Astrocyte (in vitro differentiated cells and primary cell): ENCODE data around the gene CCDC51. TPM values are rescaled to one million over a fixed set of nuclear protein-coding genes. Genes with fewer than 3 reads are reported as not detected.

Source experiments
- DNase-seq: peaks from one replicate; pipeline ENCODE4 v3.0.0-alpha.2; 2010; ENCODE audit warnings: low read depth
- FAIRE-seq: peaks from 2 replicates; lab custom pipeline; 2011; peaks lifted over from hg19 to GRCh38; lab: Jason Lieb, UNC
- H2AFZ ChIP-seq: 2 replicates; pipeline ENCODE4 v1.6.0; 2012; ENCODE audit warnings: low read depth, low read length, inconsistent platforms
- H3K27ac ChIP-seq: 2 replicates; pipeline ENCODE4 v1.5.1; 2011; ENCODE audit warnings: low read depth, low read length, inconsistent platforms
- H3K27me3 ChIP-seq: 2 replicates; pipeline ENCODE4 v1.6.0; 2011; ENCODE audit warnings: low read length, inconsistent platforms; ENCODE audit not compliant: insufficient read depth
- H3K36me3 ChIP-seq: 2 replicates; pipeline ENCODE4 v1.5.1; 2011; ENCODE audit warnings: low read length, inconsistent platforms; ENCODE audit not compliant: insufficient read depth
- H3K4me1 ChIP-seq: 2 replicates; pipeline ENCODE4 v1.5.1; 2011; ENCODE audit warnings: low read length, inconsistent platforms; ENCODE audit not compliant: insufficient read depth
- H3K4me2 ChIP-seq: 2 replicates; pipeline ENCODE4 v1.6.0; 2012; ENCODE audit warnings: low read length, inconsistent platforms
- H3K4me3 ChIP-seq: 2 replicates; pipeline ENCODE4 v1.5.1; 2011; ENCODE audit warnings: low read depth, mild to moderate bottlenecking, low read length, inconsistent platforms; ENCODE audit not compliant: insufficient read depth
- H3K79me2 ChIP-seq: 2 replicates; pipeline ENCODE4 v1.6.0; 2012; ENCODE audit warnings: mild to moderate bottlenecking, low read length, inconsistent platforms; ENCODE audit not compliant: insufficient read depth
- H3K9ac ChIP-seq: 2 replicates; pipeline ENCODE4 v1.6.0; 2012; ENCODE audit warnings: mild to moderate bottlenecking, low read length, inconsistent platforms
- H3K9me3 ChIP-seq: 2 replicates; pipeline ENCODE4 v1.5.1; 2012; ENCODE audit warnings: low read depth, mild to moderate bottlenecking, low read length, inconsistent platforms; ENCODE audit not compliant: insufficient read depth
- H4K20me1 ChIP-seq: 2 replicates; pipeline ENCODE4 v1.6.0; 2012; ENCODE audit warnings: low read length, inconsistent platforms; ENCODE audit not compliant: insufficient read depth
- H3K27ac Mint-ChIP-seq: one replicate; pipeline ENCODE4 v1.8.0; 2021; ENCODE audit warnings: mild to moderate bottlenecking, mixed read lengths; ENCODE audit not compliant: unreplicated experiment
- H3K27me3 Mint-ChIP-seq: one replicate; pipeline ENCODE4 v1.8.0; 2021; ENCODE audit warnings: low read depth, mixed read lengths; ENCODE audit not compliant: unreplicated experiment
- H3K36me3 Mint-ChIP-seq: one replicate; pipeline ENCODE4 v1.8.0; 2021; ENCODE audit warnings: low read depth, mixed read lengths; ENCODE audit not compliant: unreplicated experiment
- H3K4me1 Mint-ChIP-seq: one replicate; pipeline ENCODE4 v1.8.0; 2021; ENCODE audit warnings: low read depth, mixed read lengths; ENCODE audit not compliant: unreplicated experiment
- H3K4me3 Mint-ChIP-seq: one replicate; pipeline ENCODE4 v1.8.0; 2021; ENCODE audit warnings: mild to moderate bottlenecking, moderate library complexity, mixed read lengths; ENCODE audit not compliant: unreplicated experiment
- H3K9me3 Mint-ChIP-seq: one replicate; pipeline ENCODE4 v1.8.0; 2021; ENCODE audit warnings: mild to moderate bottlenecking, mixed read lengths; ENCODE audit not compliant: unreplicated experiment
- CTCF ChIP-seq: IDR thresholded peaks from 2 replicates; pipeline ENCODE4 v1.5.1; 2011; ENCODE audit warnings: low read depth, mild to moderate bottlenecking, inconsistent platforms, low read length, moderate library complexity; ENCODE audit not compliant: insufficient read depth
- EZH2 ChIP-seq: IDR thresholded peaks from 2 replicates; pipeline ENCODE4 v1.6.1; 2012; ENCODE audit warnings: mild to moderate bottlenecking, low read length, inconsistent platforms; ENCODE audit not compliant: insufficient read depth
- total RNA-seq: library from RNA; stranded (reverse); gene quantifications from 2 replicates; pipeline ENCODE4 v1.2.1, GENCODE V29; 2021

Gene CCDC51
- total RNA-seq, 1 donor from 2014 or later, result 16.5 TPM

GRCh38 chr3:48456456-48456855 is 16.5 kb upstream of the CCDC51 start:
- H2AFZ ChIP-seq, result no peak overlapping the region
- no peak overlapping the region for H3K27ac Mint-ChIP-seq
- TF ChIP-seq CTCF (no peak), EZH2 (no peak)
- H3K27me3 ChIP-seq, result no peaks in the 10 kb centered on the region
- no peaks in the 10 kb centered on the region for H3K27me3 Mint-ChIP-seq
- H4K20me1 ChIP-seq, result no peaks in the 10 kb centered on the region
- no peaks in the 10 kb centered on the region for H3K4me1 ChIP-seq
- no peaks in the 10 kb centered on the region for H3K4me1 Mint-ChIP-seq
- peaks cover 67% of the 10 kb centered on the region for H3K36me3 ChIP-seq
- H3K36me3 Mint-ChIP-seq, result peaks cover 19% of the 10 kb centered on the region
- no peak overlapping the region for H3K4me3 ChIP-seq
- H3K9me3 ChIP-seq, result no peaks in the 10 kb centered on the region
- H3K4me3 Mint-ChIP-seq, result no peak overlapping the region
- H3K9me3 Mint-ChIP-seq, result no peaks in the 10 kb centered on the region
- DNase-seq (no peak), FAIRE-seq (no peak)
- H3K79me2 ChIP-seq, result no peaks in the 10 kb centered on the region
- no peak overlapping the region for H3K27ac ChIP-seq
- no peak overlapping the region for H3K4me2 ChIP-seq
- no peak overlapping the region for H3K9ac ChIP-seq

GRCh38 chr3:48451270-48451669 is 11.4 kb upstream of the CCDC51 start:
- Histone ChIP-seq H4K20me1 (no peaks in the 10 kb centered on the region), H3K79me2 (peaks cover 25% of the 10 kb centered on the region), H3K4me3 (no peak overlapping the region), H3K27ac (no peak overlapping the region), H3K27me3 (no peaks in the 10 kb centered on the region), H3K9ac (no peak overlapping the region), H3K4me1 (peaks cover 10% of the 10 kb centered on the region), H2AFZ (no peak overlapping the region), H3K9me3 (no peaks in the 10 kb centered on the region), H3K4me2 (no peak overlapping the region), H3K36me3 (peaks cover 31% of the 10 kb centered on the region)
- Mint-ChIP-seq H3K9me3 (no peaks in the 10 kb centered on the region), H3K36me3 (peaks cover 4% of the 10 kb centered on the region), H3K4me3 (no peak overlapping the region), H3K27ac (no peak overlapping the region), H3K27me3 (no peaks in the 10 kb centered on the region), H3K4me1 (peaks cover 8% of the 10 kb centered on the region)
- no peak for FAIRE-seq
- no peak for TF ChIP-seq EZH2
- TF ChIP-seq CTCF, result no peak
- no peak for DNase-seq

- H3K4me1 ChIP-seq, result peaks cover 21% of the 10 kb centered on the region
- H3K27ac ChIP-seq, result peak within 1 kb of the TSS; percentile 80
- Mint-ChIP-seq H3K4me3 (peak within 1 kb of the TSS; percentile 89), H3K9me3 (no peaks in the 10 kb centered on the region), H3K27ac (peak within 1 kb of the TSS; percentile 75), H3K4me1 (peaks cover 24% of the 10 kb centered on the region), H3K27me3 (no peaks in the 10 kb centered on the region), H3K36me3 (peaks cover 8% of the 10 kb centered on the region)
- DNase-seq, result peak; percentile 68
- no peaks in the 10 kb centered on the region for H3K27me3 ChIP-seq
- H3K9ac ChIP-seq, result peak within 1 kb of the TSS; percentile 90
- peaks cover 17% of the 10 kb centered on the region for H4K20me1 ChIP-seq
- FAIRE-seq, result no peak
- H3K9me3 ChIP-seq, result no peaks in the 10 kb centered on the region
- H2AFZ ChIP-seq, result peak within 1 kb of the TSS; percentile 100
- H3K4me3 ChIP-seq, result peak within 1 kb of the TSS; percentile 84
- TF ChIP-seq CTCF (no peak), EZH2 (no peak)
- peaks cover 21% of the 10 kb centered on the region for H3K36me3 ChIP-seq
- peak within 1 kb of the TSS; percentile 97 for H3K4me2 ChIP-seq
- peaks cover 41% of the 10 kb centered on the region for H3K79me2 ChIP-seq
Observed at GRCh38 chr3:48446425-48447193, 6.7 kb upstream of the CCDC51 start, which contains the start of gene ATRIP. TSS of gene ATRIP (plus strand) at chr3:48446737. CDS start at chr3:48446846, 109 bp downstream.
